LNCaP clone FGC (cell line): ENCODE data around the gene SORCS2.

ENCODE experiments used
- DNase-seq: peaks from one replicate; pipeline ENCODE4 v3.0.0-alpha.2; 2011; ENCODE audit warnings: low read depth
- H3K4me3 ChIP-seq: 2 replicates; pipeline ENCODE4 v1.5.1; 2011; ENCODE audit warnings: mild to moderate bottlenecking, low read depth, low read length, control low read depth
- TF ChIP-seq, protein P1 (sequence below): IDR thresholded peaks from 2 replicates; pipeline ENCODE4 v1.5.1; 2012; ENCODE audit warnings: mild to moderate bottlenecking; ENCODE audit not compliant: control insufficient read depth, insufficient read depth; ENCODE audit errors: extremely low read depth

SORCS2 gene

DNA sequence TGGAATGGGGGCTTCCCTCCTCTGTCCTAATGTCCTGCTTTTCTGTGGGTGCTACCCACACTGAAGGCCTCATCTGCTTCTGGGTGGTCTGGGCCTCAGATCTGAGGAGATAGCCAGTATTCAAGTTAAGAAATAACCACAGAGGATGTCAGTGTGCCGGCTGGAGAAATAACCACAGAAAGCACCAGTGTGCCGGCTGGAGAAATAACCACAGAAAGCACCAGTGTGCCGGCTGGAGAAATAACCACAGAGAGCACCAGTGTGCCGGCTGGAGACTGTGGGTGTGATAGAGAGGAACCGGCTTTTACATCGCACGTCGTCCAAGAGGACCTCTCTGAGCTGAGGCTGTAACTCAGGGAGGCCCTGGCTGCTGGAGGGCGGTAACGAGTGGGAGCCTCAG, 308.1 kb downstream of the SORCS2 start:
- TF ChIP-seq, protein P1, sequence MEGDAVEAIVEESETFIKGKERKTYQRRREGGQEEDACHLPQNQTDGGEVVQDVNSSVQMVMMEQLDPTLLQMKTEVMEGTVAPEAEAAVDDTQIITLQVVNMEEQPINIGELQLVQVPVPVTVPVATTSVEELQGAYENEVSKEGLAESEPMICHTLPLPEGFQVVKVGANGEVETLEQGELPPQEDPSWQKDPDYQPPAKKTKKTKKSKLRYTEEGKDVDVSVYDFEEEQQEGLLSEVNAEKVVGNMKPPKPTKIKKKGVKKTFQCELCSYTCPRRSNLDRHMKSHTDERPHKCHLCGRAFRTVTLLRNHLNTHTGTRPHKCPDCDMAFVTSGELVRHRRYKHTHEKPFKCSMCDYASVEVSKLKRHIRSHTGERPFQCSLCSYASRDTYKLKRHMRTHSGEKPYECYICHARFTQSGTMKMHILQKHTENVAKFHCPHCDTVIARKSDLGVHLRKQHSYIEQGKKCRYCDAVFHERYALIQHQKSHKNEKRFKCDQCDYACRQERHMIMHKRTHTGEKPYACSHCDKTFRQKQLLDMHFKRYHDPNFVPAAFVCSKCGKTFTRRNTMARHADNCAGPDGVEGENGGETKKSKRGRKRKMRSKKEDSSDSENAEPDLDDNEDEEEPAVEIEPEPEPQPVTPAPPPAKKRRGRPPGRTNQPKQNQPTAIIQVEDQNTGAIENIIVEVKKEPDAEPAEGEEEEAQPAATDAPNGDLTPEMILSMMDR, result no peak

DNA sequence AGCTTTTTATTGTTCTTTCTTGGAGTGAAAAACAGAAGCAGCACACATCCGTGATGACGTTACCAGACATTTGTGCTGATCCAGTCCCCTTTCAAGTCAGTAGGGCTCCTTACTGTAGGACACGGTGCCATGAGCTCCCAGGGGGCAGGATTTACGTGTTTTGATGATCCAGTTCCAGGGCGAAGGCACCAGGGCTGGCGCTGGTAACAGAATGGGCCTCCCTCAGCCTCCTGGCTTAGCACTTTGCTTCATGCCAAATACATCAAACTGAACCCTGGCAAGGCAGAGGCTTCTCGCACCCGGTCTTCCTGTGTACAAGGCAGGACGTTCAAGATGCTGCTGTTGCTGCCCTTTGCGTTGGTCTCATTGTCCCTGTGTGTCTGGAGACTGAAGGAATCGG, 309.0 kb downstream of the SORCS2 start:
- TF ChIP-seq, protein P1, result no peak
- no peak overlapping the region for H3K4me3 ChIP-seq
- DNase-seq, result no peak

More for the DNA sequence above, 308.1 kb downstream of the SORCS2 start:
- no peak for DNase-seq
- no peak overlapping the region for H3K4me3 ChIP-seq

DNA sequence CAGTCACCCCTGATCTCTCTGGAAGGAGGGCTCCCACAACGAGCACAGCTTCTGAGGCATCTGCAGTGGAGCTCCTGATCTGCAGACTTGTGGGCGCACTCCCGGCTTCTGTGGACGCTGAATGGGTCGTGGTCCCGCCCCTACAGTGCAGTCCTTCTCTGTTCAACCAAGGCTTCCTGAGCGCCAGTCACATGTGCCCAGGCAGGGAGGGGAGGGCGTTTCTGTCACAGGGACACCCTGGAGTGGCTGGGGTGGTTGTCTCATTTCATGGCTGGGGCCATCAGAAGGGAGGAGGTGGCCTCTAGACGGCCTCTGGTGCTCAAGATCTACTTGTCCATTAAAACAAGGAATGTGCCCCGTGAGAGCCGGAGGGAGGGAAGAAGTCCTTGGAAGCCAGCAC, 309.5 kb downstream of the SORCS2 start:
- TF ChIP-seq, protein P1, result no peak
- no peak for DNase-seq
- no peak overlapping the region for H3K4me3 ChIP-seq

DNA sequence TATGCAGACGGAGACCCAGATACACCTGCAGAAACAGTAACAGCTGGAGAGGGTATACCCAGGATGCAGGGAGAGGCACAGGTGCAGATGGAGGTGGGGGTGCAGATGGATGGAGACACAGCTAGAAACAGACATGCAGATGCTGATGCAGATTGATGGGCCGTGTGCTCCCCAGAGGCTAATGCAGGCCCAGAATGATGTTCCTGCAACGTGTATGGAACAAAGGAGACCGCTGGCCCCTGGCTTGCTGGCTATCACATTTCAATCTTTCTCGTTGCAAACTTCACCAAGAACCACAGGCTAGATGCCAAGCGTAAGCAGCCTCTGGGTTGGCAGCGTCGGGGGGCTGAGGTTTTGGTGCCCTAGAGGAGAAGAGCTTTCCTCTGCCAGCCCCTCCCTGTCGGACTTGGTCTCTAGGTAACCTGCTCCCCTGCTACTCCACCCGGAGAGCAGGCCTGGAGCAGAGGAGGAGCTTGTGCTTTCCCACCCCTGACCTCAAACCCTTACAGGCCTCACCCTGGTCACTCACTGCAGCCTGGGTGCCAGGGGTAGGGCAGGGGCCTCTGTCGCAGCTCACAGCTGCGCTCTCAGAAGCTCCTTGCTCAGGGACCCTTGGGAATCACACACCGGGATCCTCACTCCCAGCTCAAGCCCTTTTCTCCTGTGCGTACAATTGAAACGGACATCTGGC, 311.4 kb downstream of the SORCS2 start:
- no peak overlapping the region for H3K4me3 ChIP-seq
- no peak for DNase-seq
- TF ChIP-seq, protein P1, result no peak

DNA sequence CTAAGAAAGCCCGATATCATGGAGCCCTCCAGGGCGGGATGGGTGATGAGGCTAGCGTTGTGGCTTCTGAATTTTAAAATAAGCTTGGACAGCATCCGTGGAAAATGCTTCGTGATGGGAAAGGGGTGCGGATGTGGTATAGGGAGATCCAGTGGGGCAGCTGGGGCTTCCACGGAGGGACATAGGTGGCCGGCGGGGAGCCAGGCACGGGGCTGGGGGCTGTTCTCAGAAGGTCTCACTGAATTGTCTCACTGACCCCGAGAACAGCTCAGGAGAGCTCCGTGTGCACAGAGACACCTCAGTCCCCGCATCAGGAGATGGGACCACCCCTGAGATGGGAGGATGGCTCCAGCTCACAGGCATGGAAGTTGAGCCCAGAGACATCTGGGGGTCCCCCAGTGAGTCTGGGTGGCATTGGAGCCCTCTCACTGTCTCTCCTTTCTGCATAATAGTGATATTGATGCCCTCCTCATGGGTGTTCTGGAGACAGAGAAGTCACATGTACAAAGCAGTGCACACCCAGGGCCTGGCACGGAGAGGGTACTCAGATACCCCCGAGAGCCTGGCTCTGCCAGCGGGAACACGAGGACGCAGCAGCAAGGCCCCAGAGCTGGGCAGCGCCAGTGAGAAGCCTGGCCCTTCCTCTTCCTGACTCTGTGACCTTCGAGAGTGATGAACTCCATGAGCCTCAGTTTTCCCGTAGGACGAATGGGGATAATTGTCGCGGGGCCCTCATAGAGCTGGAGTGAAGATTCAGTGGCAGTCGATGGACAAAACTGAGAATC, 313.0 kb downstream of the SORCS2 start:
- TF ChIP-seq, protein P1, result no peak
- no peak overlapping the region for H3K4me3 ChIP-seq
- no peak for DNase-seq

DNA sequence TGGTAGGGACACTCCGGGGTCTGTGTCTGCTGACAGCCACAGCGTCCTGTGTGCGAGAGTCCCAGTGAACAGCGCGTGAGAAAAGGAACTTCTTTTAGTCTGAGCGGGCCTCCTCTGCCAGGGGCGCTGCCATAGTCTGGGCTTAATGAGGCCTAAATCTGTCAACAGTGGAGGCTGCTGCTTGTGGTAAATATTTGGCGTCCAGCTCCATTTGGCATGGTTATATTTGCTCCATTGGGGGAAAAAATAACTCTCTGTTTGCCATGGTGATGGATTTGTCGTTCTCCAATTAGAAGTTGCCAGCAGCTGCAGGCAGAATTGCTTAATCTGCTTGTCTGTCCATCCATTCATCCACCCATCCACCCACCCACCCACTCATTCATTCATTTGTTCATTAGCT, 313.8 kb downstream of the SORCS2 start:
- no peak overlapping the region for H3K4me3 ChIP-seq
- DNase-seq, result no peak
- TF ChIP-seq, protein P1, result no peak
